H9 (cell line): ENCODE results near the gene SIN3A. TPM values are rescaled to one million over a fixed set of nuclear protein-coding genes. Genes with fewer than 3 reads are reported as not detected.

Experiments
- DNase-seq: peaks from one replicate; pipeline ENCODE4 v3.0.0-alpha.2; 2017
- H2AFZ ChIP-seq: one replicate; pipeline ENCODE4 v1.6.1; 2013; ENCODE audit warnings: mild to moderate bottlenecking, low read length, control low read depth, moderate library complexity
- H2AK5ac ChIP-seq: 2 replicates; pipeline ENCODE4 v1.6.1; 2013; ENCODE audit warnings: low read length, control low read depth, mixed read lengths; ENCODE audit not compliant: insufficient read length
- H2BK120ac ChIP-seq: one replicate; pipeline ENCODE4 v1.6.1; 2013; ENCODE audit warnings: low read depth, mild to moderate bottlenecking, low read length, control low read depth, inconsistent platforms; ENCODE audit not compliant: poor library complexity, severe bottlenecking
- H2BK12ac ChIP-seq: 2 replicates; pipeline ENCODE4 v1.6.1; 2013; ENCODE audit warnings: low read length, control low read depth, mixed read lengths, low read depth; ENCODE audit not compliant: insufficient read length
- H2BK15ac ChIP-seq: 2 replicates; pipeline ENCODE4 v1.6.1; 2013; ENCODE audit warnings: low read depth, low read length, control low read depth
- H2BK20ac ChIP-seq: one replicate; pipeline ENCODE4 v1.6.1; 2013; ENCODE audit warnings: low read depth, mild to moderate bottlenecking, low read length, control low read depth, inconsistent platforms; ENCODE audit not compliant: poor library complexity, severe bottlenecking
- H2BK5ac ChIP-seq: 2 replicates; pipeline ENCODE4 v1.6.1; 2013; ENCODE audit warnings: low read length, control low read depth, mixed read lengths; ENCODE audit not compliant: insufficient read length
- H3K14ac ChIP-seq: 2 replicates; pipeline ENCODE4 v1.6.1; 2013; ENCODE audit warnings: low read length, control low read depth; ENCODE audit not compliant: insufficient read depth
- H3K18ac ChIP-seq: 2 replicates; pipeline ENCODE4 v1.6.1; 2013; ENCODE audit warnings: low read depth, mild to moderate bottlenecking, mixed read lengths, low read length, control low read depth; ENCODE audit not compliant: insufficient read length
- H3K23ac ChIP-seq: 2 replicates; pipeline ENCODE4 v1.6.1; 2013; ENCODE audit warnings: low read length, control low read depth, mixed read lengths, low read depth; ENCODE audit not compliant: insufficient read length
- H3K23me2 ChIP-seq: 2 replicates; pipeline ENCODE4 v1.6.1; 2013; ENCODE audit warnings: low read depth, mild to moderate bottlenecking, mixed read lengths, low read length, control low read depth; ENCODE audit not compliant: insufficient read length, poor library complexity, severe bottlenecking
- H3K27ac ChIP-seq: 2 replicates; pipeline ENCODE4 v1.5.1; 2013; ENCODE audit warnings: low read length, control low read depth, mixed read lengths, low read depth; ENCODE audit not compliant: insufficient read length
- H3K27me3 ChIP-seq: 2 replicates; pipeline ENCODE4 v1.6.1; 2013; ENCODE audit warnings: low read length, control low read depth, inconsistent platforms; ENCODE audit not compliant: insufficient read depth
- H3K4ac ChIP-seq: 2 replicates; pipeline ENCODE4 v1.6.1; 2013; ENCODE audit warnings: low read depth, mild to moderate bottlenecking, control low read depth, inconsistent platforms, low read length, moderate library complexity
- H3K4me1 ChIP-seq: 2 replicates; pipeline ENCODE4 v1.6.1; 2013; ENCODE audit warnings: low read length, control low read depth, inconsistent platforms; ENCODE audit not compliant: insufficient read depth
- H3K4me2 ChIP-seq: 2 replicates; pipeline ENCODE4 v1.6.1; 2013; ENCODE audit warnings: low read length, control low read depth, mixed read lengths; ENCODE audit not compliant: insufficient read length, insufficient read depth
- H3K56ac ChIP-seq: 2 replicates; pipeline ENCODE4 v1.6.1; 2013; ENCODE audit warnings: low read depth, mild to moderate bottlenecking, mixed read lengths, low read length, control low read depth; ENCODE audit not compliant: insufficient read length
- H3K79me1 ChIP-seq: 2 replicates; pipeline ENCODE4 v1.6.1; 2013; ENCODE audit warnings: low read depth, mild to moderate bottlenecking, moderate library complexity, low read length, control low read depth, inconsistent platforms; ENCODE audit not compliant: insufficient read depth, poor library complexity, severe bottlenecking
- H3K79me2 ChIP-seq: 2 replicates; pipeline ENCODE4 v1.6.1; 2013; ENCODE audit warnings: low read length, control low read depth, inconsistent platforms; ENCODE audit not compliant: insufficient read depth
- H3K9ac ChIP-seq: 2 replicates; pipeline ENCODE4 v1.6.1; 2013; ENCODE audit warnings: low read length, control low read depth, mixed read lengths; ENCODE audit not compliant: insufficient read length; ENCODE audit errors: extremely low read depth
- H3K9me3 ChIP-seq: one replicate; pipeline ENCODE4 v1.6.1; 2013; ENCODE audit warnings: low read depth, low read length, inconsistent platforms; ENCODE audit not compliant: control insufficient read depth
- H3T11ph ChIP-seq: one replicate; pipeline ENCODE4 v1.6.1; 2013; ENCODE audit warnings: mild to moderate bottlenecking, low read length, control low read depth, inconsistent platforms
- H4K20me1 ChIP-seq: one replicate; pipeline ENCODE4 v1.6.1; 2013; ENCODE audit not compliant: control insufficient read depth, insufficient read length, insufficient read depth
- H4K5ac ChIP-seq: 2 replicates; pipeline ENCODE4 v1.6.1; 2013; ENCODE audit warnings: low read depth, mild to moderate bottlenecking, mixed read lengths, low read length, control low read depth; ENCODE audit not compliant: insufficient read length
- H4K8ac ChIP-seq: replicated peaks from 2 replicates; pipeline ENCODE4 v1.6.1; 2013; ENCODE audit warnings: low read length, control low read depth, mixed read lengths, low read depth; ENCODE audit not compliant: insufficient read length
- H4K91ac ChIP-seq: 2 replicates; pipeline ENCODE4 v1.6.1; 2013; ENCODE audit warnings: low read depth, mild to moderate bottlenecking, moderate library complexity, mixed read lengths, low read length, control low read depth; ENCODE audit not compliant: insufficient read length
- H3K27ac Mint-ChIP-seq, 3 experiments: 2 replicates in 2 of 3; 3 replicates in 1 of 3; pipeline ENCODE4 v1.8.0; 2020 to 2021; ENCODE audit warnings: mixed read lengths in 3 of 3, mild to moderate bottlenecking in 1 of 3, moderate library complexity in 1 of 3
- H3K27me3 Mint-ChIP-seq: 2 replicates; pipeline ENCODE4 v1.8.0; 2021; ENCODE audit warnings: low read depth, mild to moderate bottlenecking, moderate library complexity, mixed read lengths
- H3K36me3 Mint-ChIP-seq, 3 experiments: 2 replicates in 2 of 3; 3 replicates in 1 of 3; pipeline ENCODE4 v1.8.0; 2020 to 2021; ENCODE audit warnings: low read depth in 3 of 3, mixed read lengths in 3 of 3; ENCODE audit not compliant: insufficient read depth in 1 of 3
- H3K4me1 Mint-ChIP-seq, 2 experiments: 2 replicates each; pipeline ENCODE4 v1.8.0; 2020; ENCODE audit warnings: mixed read lengths in 2 of 2
- H3K4me3 Mint-ChIP-seq, 2 experiments: 2 replicates in 1 of 2; 3 replicates in 1 of 2; pipeline ENCODE4 v1.8.0; 2020 to 2021; ENCODE audit warnings: mild to moderate bottlenecking in 2 of 2, mixed read lengths in 2 of 2, moderate library complexity in 1 of 2
- H3K9me3 Mint-ChIP-seq, 2 experiments: 2 replicates in 1 of 2; 3 replicates in 1 of 2; pipeline ENCODE4 v1.8.0; 2020; ENCODE audit warnings: mild to moderate bottlenecking in 2 of 2, mixed read lengths in 2 of 2, moderate library complexity in 1 of 2
- WGBS: extraction: QIAGEN DNeasy Blood & Tissue Kit; methylation state at CpG from one replicate; pipeline ENCODE4 v1.1.7; 2013; ENCODE audit warnings: missing lambda C conversion rate, low lambda C conversion rate, mixed read lengths; ENCODE audit not compliant: insufficient read length; ENCODE audit errors: extremely low coverage; 5-methylcytosine and 5-hydroxymethylcytosine counted together
- total RNA-seq: library from RNA; stranded (reverse); gene quantifications from 2 replicates; pipeline ENCODE4 v1.2.1, GENCODE V29; 2021
- TF ChIP-seq, protein P1 (sequence below): fragments of 200-600 bp; sonication (generic); conservative IDR thresholded peaks from 3 replicates; pipeline ENCODE4 v1.8.0; 2021; ENCODE audit warnings: antibody characterized with exemption, mild to moderate bottlenecking

Gene SIN3A
- total RNA-seq, 1 experiment from 2014 or later = 102 TPM

DNA sequence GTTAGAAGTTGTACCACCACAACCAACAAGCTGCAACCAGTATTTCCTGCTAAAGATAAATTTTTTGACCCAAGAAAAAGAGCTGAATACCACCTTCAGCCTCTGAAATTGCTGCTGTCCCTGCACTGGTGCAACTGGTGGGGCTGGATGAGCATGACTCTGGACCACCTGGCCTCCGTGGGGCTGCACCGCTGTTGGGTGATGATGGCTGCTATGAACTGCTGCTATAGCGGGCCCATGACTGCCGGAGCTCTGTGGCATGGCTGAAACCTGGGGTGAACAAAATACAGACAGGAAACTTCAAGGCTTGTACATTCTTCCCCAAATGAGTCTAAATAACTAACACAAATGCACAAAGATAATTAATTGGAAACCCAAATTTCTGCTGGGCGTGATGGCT is 28.9 kb downstream of the SIN3A start:
- no peaks in the 10 kb centered on the region for H3K27me3 ChIP-seq
- H3K4me2 ChIP-seq = no peak overlapping the region
- H3K56ac ChIP-seq = no peak overlapping the region
- H3K23ac ChIP-seq = no peak overlapping the region
- TF ChIP-seq, protein P1, sequence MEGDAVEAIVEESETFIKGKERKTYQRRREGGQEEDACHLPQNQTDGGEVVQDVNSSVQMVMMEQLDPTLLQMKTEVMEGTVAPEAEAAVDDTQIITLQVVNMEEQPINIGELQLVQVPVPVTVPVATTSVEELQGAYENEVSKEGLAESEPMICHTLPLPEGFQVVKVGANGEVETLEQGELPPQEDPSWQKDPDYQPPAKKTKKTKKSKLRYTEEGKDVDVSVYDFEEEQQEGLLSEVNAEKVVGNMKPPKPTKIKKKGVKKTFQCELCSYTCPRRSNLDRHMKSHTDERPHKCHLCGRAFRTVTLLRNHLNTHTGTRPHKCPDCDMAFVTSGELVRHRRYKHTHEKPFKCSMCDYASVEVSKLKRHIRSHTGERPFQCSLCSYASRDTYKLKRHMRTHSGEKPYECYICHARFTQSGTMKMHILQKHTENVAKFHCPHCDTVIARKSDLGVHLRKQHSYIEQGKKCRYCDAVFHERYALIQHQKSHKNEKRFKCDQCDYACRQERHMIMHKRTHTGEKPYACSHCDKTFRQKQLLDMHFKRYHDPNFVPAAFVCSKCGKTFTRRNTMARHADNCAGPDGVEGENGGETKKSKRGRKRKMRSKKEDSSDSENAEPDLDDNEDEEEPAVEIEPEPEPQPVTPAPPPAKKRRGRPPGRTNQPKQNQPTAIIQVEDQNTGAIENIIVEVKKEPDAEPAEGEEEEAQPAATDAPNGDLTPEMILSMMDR = no peak
- H2BK5ac ChIP-seq = no peak overlapping the region
- no peak overlapping the region for H2AFZ ChIP-seq
- no peak overlapping the region for H2AK5ac ChIP-seq
- no peak overlapping the region for H2BK15ac ChIP-seq
- Mint-ChIP-seq H3K27me3 (no peaks in the 10 kb centered on the region), H3K4me1 (no peaks in the 10 kb centered on the region), H3K4me3 (no peak overlapping the region), H3K27ac (peak overlapping the region in 1 of 3 experiments; percentile 44; a peak in 1 of 7 replicates), H3K9me3 (no peaks in the 10 kb centered on the region), H3K36me3 (peaks cover 17 to 62% (median 54%) of the 10 kb centered on the region in 3 experiments; a peak in 6 of 7 replicates)
- H3K4me1 ChIP-seq = no peaks in the 10 kb centered on the region
- no peak overlapping the region for H4K91ac ChIP-seq
- no CpG with 5 or more reads among the region's 5 CpGs for WGBS
- no peak overlapping the region for H3T11ph ChIP-seq
- H3K18ac ChIP-seq = no peak overlapping the region
- H2BK120ac ChIP-seq = no peak overlapping the region
- no peaks in the 10 kb centered on the region for H3K9me3 ChIP-seq
- H4K20me1 ChIP-seq = no peaks in the 10 kb centered on the region
- H3K14ac ChIP-seq = no peak overlapping the region
- no peak overlapping the region for H4K5ac ChIP-seq
- DNase-seq = no peak
- H3K4ac ChIP-seq = no peak overlapping the region
- H3K27ac ChIP-seq = no peak overlapping the region
- no peaks in the 10 kb centered on the region for H3K79me2 ChIP-seq
- H4K8ac ChIP-seq = no peak overlapping the region
- no peak overlapping the region for H3K9ac ChIP-seq
- H2BK12ac ChIP-seq = no peak overlapping the region
- H3K23me2 ChIP-seq = no peaks in the 10 kb centered on the region
- no peak overlapping the region for H2BK20ac ChIP-seq
- no peaks in the 10 kb centered on the region for H3K79me1 ChIP-seq
